CD14-positive monocyte (primary cell): Measurements from ENCODE around the gene CEND1. TPM values are rescaled to one million over a fixed set of nuclear protein-coding genes. Genes with fewer than 3 reads are reported as not detected.

Experiments
- DNase-seq, 3 donors: peaks; one replicate each; pipeline ENCODE4 v3.0.0-alpha.2; 2011 to 2022
- H2AFZ ChIP-seq: 2 replicates; pipeline ENCODE4 v1.6.0; 2012; ENCODE audit warnings: mild to moderate bottlenecking, low read depth, low read length, inconsistent platforms; ENCODE audit not compliant: insufficient read depth, poor library complexity, severe bottlenecking
- H3K27ac ChIP-seq, 2 donors: 1 replicate in 1 of 2; 2 replicates in 1 of 2; pipeline ENCODE4 v1.5.1; 2012 to 2013; ENCODE audit warnings: low read length in 2 of 2, control low read depth in 1 of 2, inconsistent platforms in 1 of 2, low read depth in 1 of 2, mild to moderate bottlenecking in 1 of 2
- H3K27me3 ChIP-seq, 2 donors: one replicate each; pipeline versions ENCODE4 v1.6.0 to v1.6.1; 2011 to 2013; ENCODE audit warnings: low read length in 2 of 2; ENCODE audit not compliant: control insufficient read depth in 2 of 2, insufficient read depth in 2 of 2
- H3K36me3 ChIP-seq, 2 donors: replicated peaks in 1 of 2; 1 replicate in 1 of 2; 2 replicates in 1 of 2; pipeline versions ENCODE4 v1.5.1 to v1.6.1; 2012 to 2013; ENCODE audit warnings: low read length in 2 of 2, control low read depth in 1 of 2, inconsistent platforms in 1 of 2, mild to moderate bottlenecking in 1 of 2; ENCODE audit not compliant: insufficient read depth in 2 of 2, control insufficient read depth in 1 of 2
- H3K4me1 ChIP-seq, 2 donors: 1 replicate in 1 of 2; 2 replicates in 1 of 2; pipeline versions ENCODE4 v1.5.1 to v1.6.1; 2012 to 2013; ENCODE audit warnings: low read length in 2 of 2, control low read depth in 1 of 2, inconsistent platforms in 1 of 2, mild to moderate bottlenecking in 1 of 2, moderate library complexity in 1 of 2; ENCODE audit not compliant: insufficient read depth in 2 of 2, control insufficient read depth in 1 of 2
- H3K4me2 ChIP-seq: replicated peaks from 2 replicates; pipeline ENCODE3; 2012; ENCODE audit warnings: low read length, moderate library complexity, mild to moderate bottlenecking; ENCODE audit not compliant: poor library complexity, severe bottlenecking; ENCODE audit errors: extremely low read depth
- H3K4me3 ChIP-seq, 3 experiments: fragments of 200-600 bp in 1 of 3; sonication (generic) in 1 of 3; replicated peaks in 1 of 3; 1 replicate in 2 of 3; 2 replicates in 1 of 3; pipeline ENCODE4 v1.5.1; 2011 to 2013; ENCODE audit warnings: low read length in 3 of 3, mild to moderate bottlenecking in 3 of 3, control low read depth in 2 of 3, low read depth in 2 of 3, inconsistent platforms in 1 of 3, moderate library complexity in 1 of 3
- H3K79me2 ChIP-seq: 2 replicates; pipeline ENCODE4 v1.6.0; 2012; ENCODE audit warnings: mild to moderate bottlenecking, control low read depth, inconsistent platforms, low read length, moderate library complexity; ENCODE audit not compliant: insufficient read depth
- H3K9ac ChIP-seq: 2 replicates; pipeline ENCODE4 v1.6.0; 2017; ENCODE audit warnings: low read length, mild to moderate bottlenecking; ENCODE audit not compliant: insufficient read depth, poor library complexity, severe bottlenecking
- H3K9me3 ChIP-seq, 2 donors: replicated peaks in 1 of 2; 1 replicate in 1 of 2; 2 replicates in 1 of 2; pipeline versions ENCODE4 v1.5.1 to v1.6.1; 2012 to 2013; ENCODE audit warnings: low read length in 2 of 2, control low read depth in 1 of 2; ENCODE audit not compliant: control insufficient read depth in 1 of 2, insufficient read depth in 1 of 2
- H4K20me1 ChIP-seq: 2 replicates; pipeline ENCODE4 v1.6.0; 2012; ENCODE audit warnings: mild to moderate bottlenecking, low read length, control low read depth, moderate library complexity; ENCODE audit not compliant: insufficient read depth
- H3K27ac Mint-ChIP-seq, 7 donors: one replicate each; pipeline ENCODE4 v1.8.0; 2020; ENCODE audit warnings: mild to moderate bottlenecking in 7 of 7, mixed read lengths in 7 of 7, moderate library complexity in 6 of 7, inconsistent platforms in 2 of 7
- H3K27me3 Mint-ChIP-seq, 3 donors: one replicate each; pipeline ENCODE4 v1.8.0; 2021 to 2022; ENCODE audit warnings: low read depth in 3 of 3, mild to moderate bottlenecking in 3 of 3, mixed read lengths in 3 of 3, moderate library complexity in 3 of 3, inconsistent platforms in 1 of 3
- H3K36me3 Mint-ChIP-seq, 2 donors: one replicate each; pipeline ENCODE4 v1.8.0; 2020; ENCODE audit warnings: mixed read lengths in 2 of 2, inconsistent platforms in 1 of 2, mild to moderate bottlenecking in 1 of 2
- H3K4me1 Mint-ChIP-seq: one replicate; pipeline ENCODE4 v1.8.0; 2020; ENCODE audit warnings: mild to moderate bottlenecking, mixed read lengths
- H3K4me3 Mint-ChIP-seq, 2 donors: one replicate each; pipeline ENCODE4 v1.8.0; 2020; ENCODE audit warnings: mild to moderate bottlenecking in 2 of 2, mixed read lengths in 2 of 2, moderate library complexity in 1 of 2
- H3K9me3 Mint-ChIP-seq, 7 donors: one replicate each; pipeline ENCODE4 v1.8.0; 2020 to 2022; ENCODE audit warnings: mixed read lengths in 7 of 7, mild to moderate bottlenecking in 6 of 7, moderate library complexity in 6 of 7, inconsistent platforms in 2 of 7
- WGBS: methylation state at CpG from one replicate; pipeline ENCODE4 v1.1.5; 2013; ENCODE audit warnings: missing lambda C conversion rate; ENCODE audit not compliant: insufficient coverage; 5-methylcytosine and 5-hydroxymethylcytosine counted together
- intact Hi-C, 2 donors: fragments of 100-400 bp; cut with micrococcal nuclease; formaldehyde crosslinking; loops; one replicate each; pipeline versions ENCODE4 v1.15.0 to v1.15.1; 2023
- polyA plus RNA-seq, 3 donors: library from polyadenylated mRNA; depleted of rRNA in 1 of 3; unstranded in 2 of 3; stranded (reverse) in 1 of 3; fragments of 300-500 nt in 2 of 3; fragments of >200 nt in 1 of 3; fragmentation: Illumina TruSeq in 2 of 3; gene quantifications; 1 replicate in 2 of 3; 2 replicates in 1 of 3; pipeline ENCODE4 v1.2.3, GENCODE V29; 2012 to 2021
- TF ChIP-seq, protein P1 (sequence below): fragments of 200-600 bp; IDR thresholded peaks from one replicate; pipeline ENCODE4 v1.8.0; 2022; ENCODE audit warnings: antibody characterized with exemption, mild to moderate bottlenecking

The CEND1 gene
- polyA plus RNA-seq, 3 donors, result not detected

- Histone ChIP-seq H3K27ac (no peak overlapping the region), H3K9ac (no peak overlapping the region), H3K4me1 (no peaks in the 10 kb centered on the region), H2AFZ (no peak overlapping the region), H3K9me3 (no peaks in the 10 kb centered on the region), H3K36me3 (peaks cover 52 to 76% of the 10 kb centered on the region in 2 donors), H3K4me2 (no peak overlapping the region), H4K20me1 (peaks cover 75% of the 10 kb centered on the region), H3K4me3 (no peak overlapping the region), H3K79me2 (peaks cover 12% of the 10 kb centered on the region), H3K27me3 (no peaks in the 10 kb centered on the region)
- TF ChIP-seq, protein P1, sequence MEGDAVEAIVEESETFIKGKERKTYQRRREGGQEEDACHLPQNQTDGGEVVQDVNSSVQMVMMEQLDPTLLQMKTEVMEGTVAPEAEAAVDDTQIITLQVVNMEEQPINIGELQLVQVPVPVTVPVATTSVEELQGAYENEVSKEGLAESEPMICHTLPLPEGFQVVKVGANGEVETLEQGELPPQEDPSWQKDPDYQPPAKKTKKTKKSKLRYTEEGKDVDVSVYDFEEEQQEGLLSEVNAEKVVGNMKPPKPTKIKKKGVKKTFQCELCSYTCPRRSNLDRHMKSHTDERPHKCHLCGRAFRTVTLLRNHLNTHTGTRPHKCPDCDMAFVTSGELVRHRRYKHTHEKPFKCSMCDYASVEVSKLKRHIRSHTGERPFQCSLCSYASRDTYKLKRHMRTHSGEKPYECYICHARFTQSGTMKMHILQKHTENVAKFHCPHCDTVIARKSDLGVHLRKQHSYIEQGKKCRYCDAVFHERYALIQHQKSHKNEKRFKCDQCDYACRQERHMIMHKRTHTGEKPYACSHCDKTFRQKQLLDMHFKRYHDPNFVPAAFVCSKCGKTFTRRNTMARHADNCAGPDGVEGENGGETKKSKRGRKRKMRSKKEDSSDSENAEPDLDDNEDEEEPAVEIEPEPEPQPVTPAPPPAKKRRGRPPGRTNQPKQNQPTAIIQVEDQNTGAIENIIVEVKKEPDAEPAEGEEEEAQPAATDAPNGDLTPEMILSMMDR, result peak; percentile 76
- peaks cover 0 to 2% (median 0%) of the 10 kb centered on the region in 7 donors for H3K9me3 Mint-ChIP-seq
- intact Hi-C loops, result loop anchor here in 1 of 2 donors (2.0 kb wide), 1 partner anchor 102 kb away; no protein-coding TSS in a partner anchor
- peak overlapping the region in 5 of 7 donors; percentile 33 to 87 (median 63) for H3K27ac Mint-ChIP-seq
- DNase-seq, result peak; percentile 49 to 65 (median 52)
- H3K4me3 Mint-ChIP-seq, result no peak overlapping the region
- H3K27me3 Mint-ChIP-seq, result no peaks in the 10 kb centered on the region
- peaks cover 47 to 74% of the 10 kb centered on the region in 2 donors for H3K36me3 Mint-ChIP-seq
- WGBS, result 59% methylated on average over 8 of the region's 19 CpGs
- peaks cover 9% of the 10 kb centered on the region for H3K4me1 Mint-ChIP-seq
Observed at GRCh38 chr11:765025-765801, 24.7 kb downstream of the CEND1 start.

DNA sequence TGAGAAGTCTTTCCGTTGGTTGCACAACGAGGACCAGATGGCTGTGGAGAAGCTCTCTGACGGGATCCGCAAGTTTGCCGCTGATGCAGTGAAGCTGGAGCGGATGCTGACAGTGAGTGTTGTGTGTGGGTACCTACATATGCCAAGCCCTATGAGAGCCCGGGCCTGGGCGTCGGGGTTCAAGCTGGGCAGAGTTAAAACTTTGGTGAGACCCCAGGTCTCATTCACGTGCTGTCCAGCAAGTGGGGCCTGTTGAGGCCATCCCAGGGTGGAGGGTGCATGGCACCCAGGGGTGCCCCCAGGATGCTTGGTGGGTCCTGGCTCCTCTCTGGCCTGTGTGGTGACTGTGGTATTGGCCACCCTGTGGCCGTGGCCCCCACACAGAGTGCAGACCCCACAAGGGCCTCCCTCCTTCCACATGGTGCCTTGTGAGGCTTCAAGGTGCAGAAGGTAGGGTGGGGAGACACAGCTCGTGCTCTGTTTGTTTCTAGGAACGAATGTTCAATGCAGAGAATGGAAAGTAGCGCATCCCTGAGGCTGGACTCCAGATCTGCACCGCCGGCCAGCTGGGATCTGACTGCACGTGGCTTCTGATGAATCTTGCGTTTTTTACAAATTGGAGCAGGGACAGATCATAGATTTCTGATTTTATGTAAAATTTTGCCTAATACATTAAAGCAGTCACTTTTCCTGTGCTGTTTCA, 25.4 kb downstream of the CEND1 start:
- peaks cover 0 to 2% (median 0%) of the 10 kb centered on the region in 7 donors for H3K9me3 Mint-ChIP-seq
- H3K36me3 ChIP-seq, result peaks cover 55 to 78% of the 10 kb centered on the region in 2 donors
- H3K4me1 ChIP-seq, result no peaks in the 10 kb centered on the region
- peak overlapping the region in 1 of 2 donors; percentile 26 for H3K27ac ChIP-seq
- peaks cover 9% of the 10 kb centered on the region for H3K4me1 Mint-ChIP-seq
- no peaks in the 10 kb centered on the region for H3K9me3 ChIP-seq
- H3K79me2 ChIP-seq, result peaks cover 19% of the 10 kb centered on the region
- no peak overlapping the region for H3K4me3 ChIP-seq
- no peaks in the 10 kb centered on the region for H3K27me3 ChIP-seq
- H3K9ac ChIP-seq, result no peak overlapping the region
- no peaks in the 10 kb centered on the region for H3K27me3 Mint-ChIP-seq
- H4K20me1 ChIP-seq, result peaks cover 82% of the 10 kb centered on the region
- intact Hi-C loops, result loop anchor here in 1 of 2 donors (2.0 kb wide), 1 partner anchor 102 kb away; no protein-coding TSS in a partner anchor
- no peak overlapping the region for H3K27ac Mint-ChIP-seq
- no peak overlapping the region for H2AFZ ChIP-seq
- no peak overlapping the region for H3K4me2 ChIP-seq
- 92% methylated on average over 15 of the region's 18 CpGs for WGBS
- no peak for DNase-seq
- peaks cover 50 to 74% of the 10 kb centered on the region in 2 donors for H3K36me3 Mint-ChIP-seq
- no peak overlapping the region for H3K4me3 Mint-ChIP-seq
- TF ChIP-seq, protein P1, result no peak
